ENCODE results near the gene RSBN1L. TPM values are rescaled to one million over a fixed set of nuclear protein-coding genes. Genes with fewer than 3 reads are reported as not detected.

The RSBN1L gene
- total and polyA plus RNA-seq, 2 of the 8 experiments (the other 6 are each of a cell fraction or from before 2014, with no cell fraction given): 4.1 to 22.1 TPM

DNA sequence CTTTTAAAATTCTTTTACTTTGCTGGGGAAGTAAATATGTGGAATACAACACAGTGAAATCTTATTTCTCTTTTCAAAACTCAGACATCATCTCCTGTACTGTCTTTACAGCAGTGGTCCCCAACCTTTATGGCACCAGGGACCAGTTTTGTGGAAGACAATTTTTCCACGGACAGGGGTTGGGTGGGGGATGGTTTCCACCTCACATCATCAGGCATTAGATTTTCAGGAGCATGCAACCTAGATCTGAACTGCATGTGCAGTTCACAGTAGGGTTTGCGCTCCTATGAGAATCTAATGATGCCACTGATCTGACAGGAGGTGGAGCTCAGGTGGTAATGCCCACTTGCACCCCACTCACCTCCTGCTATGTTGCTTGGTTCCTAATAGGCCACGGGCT, 89.8 kb downstream of the RSBN1L start:
- Histone ChIP-seq H4K5ac (ENCODE audit: insufficient read length, low read depth, low read length) (no peak overlapping the region), H3K56ac (replicated peaks; ENCODE audit: insufficient read length, low read depth, low read length) (no peak overlapping the region), H2BK20ac (ENCODE audit: low read length) (no peak overlapping the region), H2BK120ac (replicated peaks; ENCODE audit: low read depth, low read length) (no peak overlapping the region), H2AFZ (ENCODE audit: low read length) (no peak overlapping the region), H2BK5ac (ENCODE audit: low read depth, low read length) (no peak overlapping the region), H3K4me3 (ENCODE audit: extremely low read depth in 1 of 4, insufficient read depth in 2 of 4, low read depth in 3 of 4, low read length in 4 of 4) (no peak overlapping the region), H4K91ac (replicated peaks; ENCODE audit: insufficient read length, low read length) (no peak overlapping the region), H4K20me1 (replicated peaks in 1 of 2; ENCODE audit: control insufficient read depth in 1 of 2, insufficient read depth in 2 of 2, low read length in 2 of 2) (no peaks in the 10 kb centered on the region), H2AK5ac (ENCODE audit: low read depth, low read length) (no peak overlapping the region), H3K4me1 (replicated peaks in 1 of 4; ENCODE audit: control insufficient read depth in 3 of 4, insufficient read depth in 4 of 4, low read length in 3 of 4) (no peaks in the 10 kb centered on the region), H3K18ac (ENCODE audit: extremely low read depth, low read length) (no peak overlapping the region), H3K14ac (ENCODE audit: insufficient read length) (no peak overlapping the region), H3K79me1 (ENCODE audit: low read depth, low read length) (no peaks in the 10 kb centered on the region), H3K9ac (replicated peaks in 1 of 4; ENCODE audit: extremely low read depth in 1 of 4, low read depth in 3 of 4, low read length in 3 of 4) (no peak overlapping the region), H3K36me3 (ENCODE audit: control insufficient read depth in 2 of 4, insufficient read depth in 4 of 4, low read length in 3 of 4) (peaks cover 0 to under 1% (median 0%) of the 10 kb centered on the region in 4 experiments; a peak in 1 of 8 replicates), H3K23me2 (ENCODE audit: low read depth, low read length) (no peaks in the 10 kb centered on the region), H3K27me3 (replicated peaks in 1 of 4; ENCODE audit: control insufficient read depth in 3 of 4, extremely low read depth in 1 of 4, insufficient read depth in 3 of 4, low read length in 3 of 4) (no peaks in the 10 kb centered on the region), H3K4me2 (ENCODE audit: insufficient read depth in 1 of 2, low read depth in 2 of 2, low read length in 2 of 2) (no peak overlapping the region), H3K4ac (replicated peaks; ENCODE audit: insufficient read length, low read depth, low read length) (no peak overlapping the region), H3K9me3 (ENCODE audit: insufficient read depth in 2 of 2, low read depth in 1 of 2, low read length in 1 of 2) (no peaks in the 10 kb centered on the region), H2BK12ac (ENCODE audit: low read depth, low read length) (no peak overlapping the region), H3K79me2 (ENCODE audit: control insufficient read depth in 1 of 2, insufficient read depth in 2 of 2, low read length in 2 of 2) (no peaks in the 10 kb centered on the region), H3K27ac (ENCODE audit: low read depth, low read length) (no peak overlapping the region), H2BK15ac (ENCODE audit: low read length) (no peak overlapping the region), H4K8ac (ENCODE audit: extremely low read depth, insufficient read depth, low read length) (no peak overlapping the region), H3K23ac (ENCODE audit: insufficient read length) (no peak overlapping the region)
- ChIA-PET CTCF (ENCODE audit: partially characterized antibody) (interaction anchor here (0.6 kb wide), 1 partner anchor 130 kb away, joined by 3 read pairs; no protein-coding TSS in a partner anchor), POLR2A (ENCODE audit: partially characterized antibody) (no interaction called here)
- no peak for DNase-seq (ENCODE audit: low read depth in 1 of 2, low spot score in 2 of 2)
- no peak for FAIRE-seq
- WGBS, 2 experiments (ENCODE audit: extremely low coverage in 1 of 2, insufficient coverage in 1 of 2, insufficient read length in 1 of 2, insufficient replicate concordance in 2 of 2, low coverage in 1 of 2, low lambda C conversion rate in 2 of 2, missing lambda C conversion rate in 1 of 2): 94% methylated on average over 3 of the region's 3 CpGs; no CpG with 5 or more reads in 1 of the 2 experiments
- TF ChIP-seq RBBP5 (IDR thresholded peaks at IDR 0.05; ENCODE audit: borderline replicate concordance, low read depth, low read length): no peak

Measured in H1 (cell line).